Testis (tissue), 2 donors: ENCODE results near the gene LIN7A.

Source experiments
- CTCF ChIP-seq, 3 experiments: fragments of 450-650 bp in 2 of 3; fragments of 200-600 bp in 1 of 3; sonication (generic) in 1 of 3; IDR thresholded peaks; one replicate each; pipeline ENCODE4 v1.5.1; 2016 to 2019; ENCODE audit warnings: antibody characterized with exemption in 3 of 3, mild to moderate bottlenecking in 2 of 3, moderate library complexity in 1 of 3
- POLR2A ChIP-seq: fragments of 450-650 bp; IDR thresholded peaks from one replicate; pipeline ENCODE4 v1.6.1; 2017; ENCODE audit warnings: antibody characterized with exemption, mild to moderate bottlenecking, moderate library complexity

GRCh38 chr12:80977346-80977745, 39.6 kb upstream of the LIN7A start:
- TF ChIP-seq CTCF (IDR thresholded peaks at IDR 0.05) (no peak), POLR2A (no peak)
